ENCODE data around the gene RPL23.

DNA sequence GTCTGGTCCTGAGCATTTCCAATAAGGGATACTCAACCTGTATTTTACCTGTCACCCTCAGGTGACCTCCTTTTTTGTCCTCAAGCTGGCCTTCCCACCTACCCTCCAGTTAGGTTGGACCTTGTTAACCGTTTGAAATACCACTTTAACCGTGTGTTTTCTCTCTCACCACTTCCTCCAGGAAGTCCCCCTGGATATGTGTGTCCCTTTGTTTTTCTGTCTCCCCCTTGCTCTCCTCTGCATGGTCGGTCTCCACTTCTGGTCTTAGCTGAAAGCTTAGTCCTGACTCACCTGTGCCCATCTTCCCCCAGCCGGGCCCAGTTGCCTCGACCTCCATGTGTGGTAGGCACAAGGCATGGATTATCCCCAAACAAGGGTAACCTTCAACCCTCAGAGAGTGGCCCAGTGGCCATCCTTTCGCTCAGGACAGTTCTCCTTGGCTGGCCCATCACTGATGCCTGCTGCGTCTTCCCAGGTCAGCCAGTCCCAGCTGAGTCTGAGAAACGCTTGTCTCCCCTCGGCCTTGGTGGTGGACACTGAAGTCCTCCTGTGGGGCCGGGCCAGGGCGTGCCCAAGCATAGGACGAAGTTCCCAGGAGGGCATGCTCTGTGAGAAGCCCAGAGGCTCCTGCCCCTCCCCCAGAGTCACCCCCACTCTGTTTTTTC lies 36.4 kb upstream of the RPL23 start:
- TF ChIP-seq CTCF (conservative IDR thresholded peaks at IDR 0.05) (no peak), ZFX (IDR thresholded peaks at IDR 0.05) (no peak)

All from C4-2B (cell line).